GM12891 (cell line): ENCODE data around the gene PDE3A.

Experiments
- PAX5 ChIP-seq: IDR thresholded peaks from 2 replicates; pipeline ENCODE4 v1.6.1; 2011; ENCODE audit warnings: low read length, moderate library complexity, mild to moderate bottlenecking; ENCODE audit not compliant: insufficient read depth, severe bottlenecking
- POLR2A ChIP-seq: IDR thresholded peaks from 2 replicates; pipeline ENCODE4 v1.6.1; 2011; ENCODE audit warnings: low read depth, low read length, control low read depth
- POLR2AphosphoS5 ChIP-seq: IDR thresholded peaks from 2 replicates; pipeline ENCODE4 v1.6.1; 2011; ENCODE audit warnings: low read depth, low read length, control low read depth
- POU2F2 ChIP-seq: IDR thresholded peaks from 2 replicates; pipeline ENCODE4 v1.6.1; 2011; ENCODE audit warnings: low read depth, mild to moderate bottlenecking, control low read depth, low read length, moderate library complexity
- TAF1 ChIP-seq: IDR thresholded peaks from 2 replicates; pipeline ENCODE4 v1.6.1; 2011; ENCODE audit warnings: low read depth, low read length, control low read depth

GRCh38 chr12:20696181-20696905 is 328.0 kb downstream of the PDE3A start:
- no peak for TF ChIP-seq POLR2A
- no peak for TF ChIP-seq POLR2AphosphoS5
- no peak for TF ChIP-seq TAF1
- no peak for TF ChIP-seq POU2F2
- TF ChIP-seq PAX5, result no peak
